Neural progenitor cell (in vitro differentiated cells): Measurements from ENCODE around the gene AP1M1. TPM values are rescaled to one million over a fixed set of nuclear protein-coding genes. Genes with fewer than 3 reads are reported as not detected.

Source experiments
- DNase-seq: peaks from one replicate; pipeline ENCODE4 v3.0.0-alpha.2; 2016; ENCODE audit warnings: low spot score
- H2AFZ ChIP-seq: fragments of 200-600 bp; sonication (generic); replicated peaks from 2 replicates; pipeline ENCODE4 v1.6.1; 2016; ENCODE audit warnings: antibody characterized with exemption
- H3F3A ChIP-seq: fragments of 200-600 bp; sonication (generic); 2 replicates; pipeline ENCODE4 v1.6.1; 2016; ENCODE audit warnings: antibody characterized with exemption, low read depth
- H3K27ac ChIP-seq: fragments of 200-600 bp; sonication (generic); 2 replicates; pipeline ENCODE4 v1.5.1; 2016; ENCODE audit warnings: mild to moderate bottlenecking
- H3K27me3 ChIP-seq: fragments of 200-600 bp; sonication (generic); 2 replicates; pipeline ENCODE4 v1.6.1; 2016; ENCODE audit warnings: mild to moderate bottlenecking, moderate library complexity
- H3K36me3 ChIP-seq: fragments of 200-600 bp; sonication (generic); 2 replicates; pipeline ENCODE4 v1.5.1; 2016
- H3K4me1 ChIP-seq: fragments of 200-600 bp; sonication (generic); 2 replicates; pipeline ENCODE4 v1.6.1; 2016; ENCODE audit warnings: mixed run types
- H3K4me2 ChIP-seq: fragments of 200-600 bp; sonication (generic); 2 replicates; pipeline ENCODE4 v1.6.1; 2016
- H3K4me3 ChIP-seq: fragments of 200-600 bp; sonication (generic); 2 replicates; pipeline ENCODE4 v1.5.1; 2016
- H3K79me2 ChIP-seq: fragments of 200-600 bp; sonication (generic); 2 replicates; pipeline ENCODE4 v1.6.1; 2016; ENCODE audit warnings: low read depth
- H3K9ac ChIP-seq: fragments of 200-600 bp; sonication (generic); 2 replicates; pipeline ENCODE4 v1.6.1; 2016
- H3K9me3 ChIP-seq: fragments of 200-600 bp; sonication (generic); 2 replicates; pipeline ENCODE4 v1.5.1; 2016; ENCODE audit warnings: low read depth
- H4K20me1 ChIP-seq: fragments of 200-600 bp; sonication (generic); 2 replicates; pipeline ENCODE4 v1.6.1; 2016; ENCODE audit warnings: low read depth
- H3K27ac Mint-ChIP-seq: 3 replicates; pipeline ENCODE4 v1.8.0; 2021; ENCODE audit warnings: mixed read lengths
- H3K27me3 Mint-ChIP-seq: 2 replicates; pipeline ENCODE4 v1.8.0; 2022; ENCODE audit warnings: low read depth, mild to moderate bottlenecking, inconsistent platforms, moderate library complexity, mixed read lengths; ENCODE audit not compliant: insufficient read depth
- H3K36me3 Mint-ChIP-seq: 3 replicates; pipeline ENCODE4 v1.8.0; 2021; ENCODE audit warnings: mixed read lengths
- H3K4me1 Mint-ChIP-seq: 3 replicates; pipeline ENCODE4 v1.8.0; 2021; ENCODE audit warnings: mixed read lengths
- H3K4me3 Mint-ChIP-seq: 3 replicates; pipeline ENCODE4 v1.8.0; 2021; ENCODE audit warnings: mild to moderate bottlenecking, moderate library complexity, mixed read lengths
- H3K9me3 Mint-ChIP-seq: 3 replicates; pipeline ENCODE4 v1.8.0; 2020; ENCODE audit warnings: mixed read lengths
- EZH2 ChIP-seq: fragments of 200-600 bp; sonication (generic); IDR thresholded peaks from 2 replicates; pipeline ENCODE4 v1.6.1; 2017; ENCODE audit warnings: antibody characterized with exemption, mild to moderate bottlenecking, moderate library complexity
- EZH2phosphoT487 ChIP-seq: fragments of 200-600 bp; sonication (generic); IDR thresholded peaks from 2 replicates; pipeline ENCODE4 v1.6.1; 2017; ENCODE audit warnings: antibody characterized with exemption
- total RNA-seq: library from RNA; depleted of rRNA; stranded (reverse); fragments of >200 nt; gene quantifications from 2 replicates; pipeline ENCODE4 v1.2.3, GENCODE V29; 2015; ENCODE audit warnings: low replicate concordance
- TF ChIP-seq, protein P1 (sequence below): fragments of 200-600 bp; sonication (generic); IDR thresholded peaks from 2 replicates; pipeline ENCODE4 v1.5.1; 2017; ENCODE audit warnings: antibody characterized with exemption, mild to moderate bottlenecking

Gene AP1M1
- total RNA-seq, 1 donor from 2014 or later = 26.5 TPM

DNA sequence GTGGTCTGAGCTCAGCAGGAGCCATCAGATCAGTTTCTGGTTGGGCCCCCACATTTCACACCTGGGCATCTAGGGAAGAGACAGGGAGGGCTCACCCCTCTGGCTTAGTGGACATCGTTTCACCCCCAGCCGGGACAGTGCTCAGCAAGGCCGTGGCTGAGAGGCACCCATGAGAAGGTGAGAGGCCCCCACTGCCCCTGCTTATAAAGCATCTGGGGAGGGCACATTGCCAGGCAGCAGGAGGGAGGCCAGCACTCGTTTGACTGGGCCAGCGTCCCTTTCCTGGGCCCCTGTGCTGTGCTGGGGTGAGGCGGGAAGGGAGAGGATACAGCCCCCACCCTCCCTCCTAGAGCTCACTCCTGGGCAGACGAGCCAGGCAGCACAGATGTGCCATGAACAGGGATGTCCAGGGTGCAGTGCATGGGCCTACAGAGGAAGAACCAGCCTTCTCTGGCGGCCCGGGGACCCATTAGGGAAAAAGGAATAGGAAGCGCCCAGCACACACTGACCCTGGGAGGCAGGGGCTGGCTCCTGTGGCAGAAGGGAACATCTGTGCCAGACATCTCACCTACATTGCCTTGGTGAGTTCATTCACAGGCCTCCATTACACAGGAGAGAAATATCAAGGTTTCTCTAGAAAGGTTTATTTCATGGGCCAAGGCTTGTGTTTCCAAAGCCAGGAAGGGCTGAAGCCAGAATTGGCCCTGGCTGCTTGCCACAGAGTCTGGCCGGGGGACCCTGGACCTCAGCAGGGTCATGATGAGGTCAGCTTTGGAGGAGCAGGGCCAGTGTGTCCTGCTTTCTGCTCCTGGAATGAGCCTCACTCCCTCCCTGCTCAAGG lies 7.7 kb downstream of the AP1M1 start:
- no peaks in the 10 kb centered on the region for H3K4me1 ChIP-seq
- no peak overlapping the region for H3K4me3 Mint-ChIP-seq
- H3K4me1 Mint-ChIP-seq = no peaks in the 10 kb centered on the region
- no peaks in the 10 kb centered on the region for H3K27me3 Mint-ChIP-seq
- no peak overlapping the region for H3K9ac ChIP-seq
- no peaks in the 10 kb centered on the region for H3F3A ChIP-seq
- no peak for DNase-seq
- peaks cover 5% of the 10 kb centered on the region for H3K79me2 ChIP-seq
- H3K9me3 ChIP-seq = no peaks in the 10 kb centered on the region
- peaks cover 37% of the 10 kb centered on the region for H3K36me3 Mint-ChIP-seq
- H3K9me3 Mint-ChIP-seq = no peaks in the 10 kb centered on the region
- no peak overlapping the region for H3K27ac ChIP-seq
- H3K36me3 ChIP-seq = no peaks in the 10 kb centered on the region
- no peak overlapping the region for H3K4me2 ChIP-seq
- H4K20me1 ChIP-seq = peaks cover 4% of the 10 kb centered on the region
- H3K4me3 ChIP-seq = no peak overlapping the region
- H3K27ac Mint-ChIP-seq = no peak overlapping the region
- H3K27me3 ChIP-seq = no peaks in the 10 kb centered on the region
- TF ChIP-seq, protein P1, sequence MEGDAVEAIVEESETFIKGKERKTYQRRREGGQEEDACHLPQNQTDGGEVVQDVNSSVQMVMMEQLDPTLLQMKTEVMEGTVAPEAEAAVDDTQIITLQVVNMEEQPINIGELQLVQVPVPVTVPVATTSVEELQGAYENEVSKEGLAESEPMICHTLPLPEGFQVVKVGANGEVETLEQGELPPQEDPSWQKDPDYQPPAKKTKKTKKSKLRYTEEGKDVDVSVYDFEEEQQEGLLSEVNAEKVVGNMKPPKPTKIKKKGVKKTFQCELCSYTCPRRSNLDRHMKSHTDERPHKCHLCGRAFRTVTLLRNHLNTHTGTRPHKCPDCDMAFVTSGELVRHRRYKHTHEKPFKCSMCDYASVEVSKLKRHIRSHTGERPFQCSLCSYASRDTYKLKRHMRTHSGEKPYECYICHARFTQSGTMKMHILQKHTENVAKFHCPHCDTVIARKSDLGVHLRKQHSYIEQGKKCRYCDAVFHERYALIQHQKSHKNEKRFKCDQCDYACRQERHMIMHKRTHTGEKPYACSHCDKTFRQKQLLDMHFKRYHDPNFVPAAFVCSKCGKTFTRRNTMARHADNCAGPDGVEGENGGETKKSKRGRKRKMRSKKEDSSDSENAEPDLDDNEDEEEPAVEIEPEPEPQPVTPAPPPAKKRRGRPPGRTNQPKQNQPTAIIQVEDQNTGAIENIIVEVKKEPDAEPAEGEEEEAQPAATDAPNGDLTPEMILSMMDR = no peak
- TF ChIP-seq EZH2 = no peak
- no peak for TF ChIP-seq EZH2phosphoT487
- no peak overlapping the region for H2AFZ ChIP-seq

DNA sequence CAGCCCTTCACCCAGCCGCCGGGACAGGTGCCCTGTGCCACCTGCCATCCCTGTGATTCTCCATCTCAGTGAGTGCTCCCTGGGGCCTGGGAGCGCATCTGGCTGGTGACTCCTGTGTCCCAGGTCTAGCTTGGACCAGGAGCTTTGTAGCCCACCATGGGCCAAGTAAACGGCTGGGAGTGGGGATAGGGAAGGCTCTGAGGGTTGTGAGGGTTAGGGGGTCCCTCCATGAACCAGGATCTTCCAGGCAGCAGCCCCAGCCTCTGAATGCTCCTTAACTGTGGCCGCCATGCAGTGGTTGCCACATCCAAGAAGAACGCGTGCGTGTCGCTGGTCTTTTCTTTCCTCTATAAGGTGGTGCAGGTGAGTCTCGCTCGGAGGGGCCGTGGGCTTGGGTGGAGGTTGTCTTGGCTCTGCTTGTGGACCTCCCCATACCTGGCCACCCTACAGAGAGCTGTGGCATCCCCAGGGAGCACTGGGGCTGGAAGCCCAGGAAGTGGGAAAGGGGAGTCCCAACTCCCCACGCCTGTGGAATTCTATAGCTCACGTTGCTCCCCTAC lies 8.4 kb downstream of the AP1M1 start:
- Histone ChIP-seq H3K79me2 (no peaks in the 10 kb centered on the region), H3K27ac (no peak overlapping the region), H2AFZ (no peak overlapping the region), H3F3A (no peaks in the 10 kb centered on the region), H3K9ac (no peak overlapping the region), H4K20me1 (peaks cover 4% of the 10 kb centered on the region), H3K4me1 (no peaks in the 10 kb centered on the region), H3K36me3 (no peaks in the 10 kb centered on the region), H3K4me2 (no peak overlapping the region), H3K4me3 (no peak overlapping the region), H3K27me3 (no peaks in the 10 kb centered on the region), H3K9me3 (no peaks in the 10 kb centered on the region)
- Mint-ChIP-seq H3K4me3 (peak overlapping the region; percentile 58), H3K27me3 (no peaks in the 10 kb centered on the region), H3K4me1 (no peaks in the 10 kb centered on the region), H3K27ac (no peak overlapping the region), H3K9me3 (peaks cover 3% of the 10 kb centered on the region), H3K36me3 (peaks cover 38% of the 10 kb centered on the region)
- TF ChIP-seq EZH2phosphoT487 (no peak), EZH2 (no peak)
- TF ChIP-seq, protein P1 = no peak
- DNase-seq = no peak

DNA sequence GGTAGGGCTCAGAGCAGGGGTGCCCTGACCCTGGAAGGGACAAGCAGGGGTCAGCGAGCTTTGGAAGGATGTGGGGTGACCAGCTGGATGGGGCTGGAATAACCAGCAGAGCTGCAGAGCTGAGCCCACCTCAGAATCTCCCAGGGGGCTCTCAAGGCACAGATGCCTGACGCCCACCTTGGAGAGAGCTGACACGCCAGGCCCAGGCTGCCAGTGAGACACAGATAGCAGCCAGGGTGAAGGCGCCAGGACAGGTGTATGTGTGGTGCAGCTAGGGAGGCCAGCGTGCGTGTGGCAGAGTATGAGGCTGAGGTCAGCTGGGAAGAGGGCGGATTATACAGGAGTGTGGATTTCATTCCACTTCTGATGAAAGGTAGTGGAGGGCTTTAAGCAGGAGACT lies 8.9 kb downstream of the AP1M1 start:
- Histone ChIP-seq H3K27me3 (no peaks in the 10 kb centered on the region), H3K4me1 (no peaks in the 10 kb centered on the region), H3K9me3 (no peaks in the 10 kb centered on the region), H3F3A (no peaks in the 10 kb centered on the region), H3K4me2 (no peak overlapping the region), H2AFZ (no peak overlapping the region), H3K36me3 (no peaks in the 10 kb centered on the region), H3K4me3 (no peak overlapping the region), H3K79me2 (no peaks in the 10 kb centered on the region), H3K27ac (no peak overlapping the region), H4K20me1 (peaks cover 2% of the 10 kb centered on the region), H3K9ac (no peak overlapping the region)
- Mint-ChIP-seq H3K4me3 (no peak overlapping the region), H3K9me3 (peaks cover 3% of the 10 kb centered on the region), H3K36me3 (peaks cover 40% of the 10 kb centered on the region), H3K27me3 (no peaks in the 10 kb centered on the region), H3K4me1 (no peaks in the 10 kb centered on the region), H3K27ac (no peak overlapping the region)
- TF ChIP-seq EZH2 (no peak), EZH2phosphoT487 (no peak)
- TF ChIP-seq, protein P1 = no peak
- DNase-seq = no peak
